GM12892 (cell line): ENCODE measurements around the gene ALK.

Source experiments
- POLR2A ChIP-seq: IDR thresholded peaks from 2 replicates; pipeline ENCODE4 v1.6.1; 2011; ENCODE audit warnings: low read depth, low read length, control low read depth
- POLR2AphosphoS5 ChIP-seq: IDR thresholded peaks from 2 replicates; pipeline ENCODE4 v1.6.1; 2011; ENCODE audit warnings: low read depth, low read length, control low read depth
- TAF1 ChIP-seq: IDR thresholded peaks from 2 replicates; pipeline ENCODE4 v1.6.1; 2011; ENCODE audit warnings: low read depth, mild to moderate bottlenecking, control low read depth, low read length, borderline replicate concordance

GRCh38 chr2:29423061-29423666 lies 498.2 kb downstream of the ALK start:
- no peak for TF ChIP-seq POLR2A
- TF ChIP-seq TAF1 = no peak
- no peak for TF ChIP-seq POLR2AphosphoS5
